Measurements from ENCODE around the gene FGF12. TPM values are rescaled to one million over a fixed set of nuclear protein-coding genes. Genes with fewer than 3 reads are reported as not detected.

FGF12 gene
- total RNA-seq, 1 experiment from 2014 or later: 0.07 TPM

DNA sequence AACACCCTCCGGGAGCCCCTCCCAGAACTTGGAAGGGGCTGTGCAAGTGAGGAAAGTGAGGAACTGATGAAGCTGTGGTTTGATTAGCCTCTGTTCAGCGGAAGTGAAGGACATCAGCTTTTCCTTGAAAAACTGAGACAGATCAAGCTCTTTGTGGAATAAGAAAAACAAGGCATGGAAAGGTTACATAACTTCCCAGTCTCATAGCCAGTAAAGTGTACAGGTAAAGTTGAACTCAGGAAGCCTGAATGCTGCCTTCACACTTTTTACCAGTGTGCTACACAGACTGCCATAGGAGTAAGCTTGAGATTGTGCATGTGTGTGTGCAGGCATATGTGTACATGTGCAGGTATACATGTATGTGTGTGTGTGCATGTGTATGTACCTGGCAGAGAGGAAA lies 293.2 kb downstream of the FGF12 start:
- H3K79me2 ChIP-seq (ENCODE audit: insufficient read depth, low read length): no peaks in the 10 kb centered on the region
- ChIA-PET POLR2A (no interaction called here), RAD21 (ENCODE audit: low non-redundant PET in 1 of 2, low total read pairs in 2 of 2, uncharacterized antibody in 2 of 2, unreplicated experiment in 2 of 2) (no interaction called here), CTCF (interaction anchor here (1.2 to 2.5 kb wide), 2 partner anchors 10 to 11 kb away, joined by 5 to 9 read pairs; no protein-coding TSS in a partner anchor)
- no peak overlapping the region for H3K4me3 ChIP-seq (replicated peaks in 1 of 2; ENCODE audit: low read depth in 1 of 2, low read length in 2 of 2)
- H3K4me1 ChIP-seq (ENCODE audit: control insufficient read depth in 1 of 2, insufficient read depth in 2 of 2, low read length in 2 of 2): no peaks in the 10 kb centered on the region
- no peak overlapping the region for H3K27ac ChIP-seq (ENCODE audit: low read depth, low read length)
- no peak overlapping the region for H3K9ac ChIP-seq (ENCODE audit: low read length)
- intact Hi-C loops (cut with micrococcal nuclease): no loop called here
- ATAC-seq: no peak
- peaks cover 56% of the 10 kb centered on the region for H3K27me3 ChIP-seq (ENCODE audit: insufficient read depth, low read length)
- no peaks in the 10 kb centered on the region for H3K9me2 ChIP-seq (ENCODE audit: insufficient read depth)
- TF ChIP-seq ZNF274 (IDR thresholded peaks at IDR 0.05; ENCODE audit: low read depth, low read length) (no peak), ZFX (IDR thresholded peaks at IDR 0.05) (no peak), EGR1 (IDR thresholded peaks at IDR 0.05; ENCODE audit: low read depth) (no peak), CEBPB (IDR thresholded peaks at IDR 0.05; ENCODE audit: low read depth) (no peak), POLR2AphosphoS5 (IDR thresholded peaks at IDR 0.05; ENCODE audit: low read depth, low read length) (no peak), RAD21 (IDR thresholded peaks at IDR 0.05; ENCODE audit: low read depth) (no peak), SP1 (IDR thresholded peaks at IDR 0.05; ENCODE audit: low read depth) (no peak), FOSL1 (IDR thresholded peaks at IDR 0.05; ENCODE audit: low read depth) (no peak), EZH2 (IDR thresholded peaks at IDR 0.05) (no peak), YY1 (IDR thresholded peaks at IDR 0.05; ENCODE audit: extremely low read depth, insufficient replicate concordance, low read depth, low read length) (no peak), ELF1 (IDR thresholded peaks at IDR 0.05; ENCODE audit: borderline replicate concordance, low read depth) (no peak), SIN3A (IDR thresholded peaks at IDR 0.05; ENCODE audit: low read depth) (no peak), TCF7L2 (IDR thresholded peaks at IDR 0.05; ENCODE audit: borderline replicate concordance, extremely low read depth, insufficient read depth, insufficient read length) (no peak), EZH2phosphoT487 (IDR thresholded peaks at IDR 0.05; ENCODE audit: borderline replicate concordance) (no peak)
- TF ChIP-seq, protein P1, sequence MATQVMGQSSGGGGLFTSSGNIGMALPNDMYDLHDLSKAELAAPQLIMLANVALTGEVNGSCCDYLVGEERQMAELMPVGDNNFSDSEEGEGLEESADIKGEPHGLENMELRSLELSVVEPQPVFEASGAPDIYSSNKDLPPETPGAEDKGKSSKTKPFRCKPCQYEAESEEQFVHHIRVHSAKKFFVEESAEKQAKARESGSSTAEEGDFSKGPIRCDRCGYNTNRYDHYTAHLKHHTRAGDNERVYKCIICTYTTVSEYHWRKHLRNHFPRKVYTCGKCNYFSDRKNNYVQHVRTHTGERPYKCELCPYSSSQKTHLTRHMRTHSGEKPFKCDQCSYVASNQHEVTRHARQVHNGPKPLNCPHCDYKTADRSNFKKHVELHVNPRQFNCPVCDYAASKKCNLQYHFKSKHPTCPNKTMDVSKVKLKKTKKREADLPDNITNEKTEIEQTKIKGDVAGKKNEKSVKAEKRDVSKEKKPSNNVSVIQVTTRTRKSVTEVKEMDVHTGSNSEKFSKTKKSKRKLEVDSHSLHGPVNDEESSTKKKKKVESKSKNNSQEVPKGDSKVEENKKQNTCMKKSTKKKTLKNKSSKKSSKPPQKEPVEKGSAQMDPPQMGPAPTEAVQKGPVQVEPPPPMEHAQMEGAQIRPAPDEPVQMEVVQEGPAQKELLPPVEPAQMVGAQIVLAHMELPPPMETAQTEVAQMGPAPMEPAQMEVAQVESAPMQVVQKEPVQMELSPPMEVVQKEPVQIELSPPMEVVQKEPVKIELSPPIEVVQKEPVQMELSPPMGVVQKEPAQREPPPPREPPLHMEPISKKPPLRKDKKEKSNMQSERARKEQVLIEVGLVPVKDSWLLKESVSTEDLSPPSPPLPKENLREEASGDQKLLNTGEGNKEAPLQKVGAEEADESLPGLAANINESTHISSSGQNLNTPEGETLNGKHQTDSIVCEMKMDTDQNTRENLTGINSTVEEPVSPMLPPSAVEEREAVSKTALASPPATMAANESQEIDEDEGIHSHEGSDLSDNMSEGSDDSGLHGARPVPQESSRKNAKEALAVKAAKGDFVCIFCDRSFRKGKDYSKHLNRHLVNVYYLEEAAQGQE (IDR thresholded peaks at IDR 0.05; ENCODE audit: low read depth): no peak
- TF ChIP-seq, protein P2, sequence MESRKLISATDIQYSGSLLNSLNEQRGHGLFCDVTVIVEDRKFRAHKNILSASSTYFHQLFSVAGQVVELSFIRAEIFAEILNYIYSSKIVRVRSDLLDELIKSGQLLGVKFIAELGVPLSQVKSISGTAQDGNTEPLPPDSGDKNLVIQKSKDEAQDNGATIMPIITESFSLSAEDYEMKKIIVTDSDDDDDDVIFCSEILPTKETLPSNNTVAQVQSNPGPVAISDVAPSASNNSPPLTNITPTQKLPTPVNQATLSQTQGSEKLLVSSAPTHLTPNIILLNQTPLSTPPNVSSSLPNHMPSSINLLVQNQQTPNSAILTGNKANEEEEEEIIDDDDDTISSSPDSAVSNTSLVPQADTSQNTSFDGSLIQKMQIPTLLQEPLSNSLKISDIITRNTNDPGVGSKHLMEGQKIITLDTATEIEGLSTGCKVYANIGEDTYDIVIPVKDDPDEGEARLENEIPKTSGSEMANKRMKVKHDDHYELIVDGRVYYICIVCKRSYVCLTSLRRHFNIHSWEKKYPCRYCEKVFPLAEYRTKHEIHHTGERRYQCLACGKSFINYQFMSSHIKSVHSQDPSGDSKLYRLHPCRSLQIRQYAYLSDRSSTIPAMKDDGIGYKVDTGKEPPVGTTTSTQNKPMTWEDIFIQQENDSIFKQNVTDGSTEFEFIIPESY (IDR thresholded peaks at IDR 0.05; ENCODE audit: extremely low read depth, insufficient replicate concordance, low read length): no peak
- TF ChIP-seq, protein P3, sequence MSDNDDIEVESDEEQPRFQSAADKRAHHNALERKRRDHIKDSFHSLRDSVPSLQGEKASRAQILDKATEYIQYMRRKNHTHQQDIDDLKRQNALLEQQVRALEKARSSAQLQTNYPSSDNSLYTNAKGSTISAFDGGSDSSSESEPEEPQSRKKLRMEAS (IDR thresholded peaks at IDR 0.05): no peak
- TF ChIP-seq, protein P4, sequence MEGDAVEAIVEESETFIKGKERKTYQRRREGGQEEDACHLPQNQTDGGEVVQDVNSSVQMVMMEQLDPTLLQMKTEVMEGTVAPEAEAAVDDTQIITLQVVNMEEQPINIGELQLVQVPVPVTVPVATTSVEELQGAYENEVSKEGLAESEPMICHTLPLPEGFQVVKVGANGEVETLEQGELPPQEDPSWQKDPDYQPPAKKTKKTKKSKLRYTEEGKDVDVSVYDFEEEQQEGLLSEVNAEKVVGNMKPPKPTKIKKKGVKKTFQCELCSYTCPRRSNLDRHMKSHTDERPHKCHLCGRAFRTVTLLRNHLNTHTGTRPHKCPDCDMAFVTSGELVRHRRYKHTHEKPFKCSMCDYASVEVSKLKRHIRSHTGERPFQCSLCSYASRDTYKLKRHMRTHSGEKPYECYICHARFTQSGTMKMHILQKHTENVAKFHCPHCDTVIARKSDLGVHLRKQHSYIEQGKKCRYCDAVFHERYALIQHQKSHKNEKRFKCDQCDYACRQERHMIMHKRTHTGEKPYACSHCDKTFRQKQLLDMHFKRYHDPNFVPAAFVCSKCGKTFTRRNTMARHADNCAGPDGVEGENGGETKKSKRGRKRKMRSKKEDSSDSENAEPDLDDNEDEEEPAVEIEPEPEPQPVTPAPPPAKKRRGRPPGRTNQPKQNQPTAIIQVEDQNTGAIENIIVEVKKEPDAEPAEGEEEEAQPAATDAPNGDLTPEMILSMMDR (IDR thresholded peaks at IDR 0.05 in 2 of 3, conservative IDR thresholded peaks at IDR 0.05 in 1 of 3; ENCODE audit: borderline replicate concordance in 1 of 3, insufficient read depth in 1 of 3, low read depth in 2 of 3, low read length in 2 of 3): no peak
- DNase-seq (ENCODE audit: low read depth, low spot score): no peak
- H2AFZ ChIP-seq (ENCODE audit: low read depth, low read length, poor library complexity, severe bottlenecking): no peak overlapping the region
- H3K36me3 ChIP-seq (ENCODE audit: control insufficient read depth in 1 of 2, insufficient read depth in 2 of 2, low read length in 2 of 2): no peaks in the 10 kb centered on the region
- no TSS peak for BruUV-seq (replicated peaks)
- H4K20me1 ChIP-seq (ENCODE audit: insufficient read depth): no peaks in the 10 kb centered on the region
- H3K4me2 ChIP-seq (ENCODE audit: low read length): no peak overlapping the region
- no peaks in the 10 kb centered on the region for H3K9me3 ChIP-seq (ENCODE audit: control insufficient read depth in 1 of 2, insufficient read depth in 1 of 2, low read depth in 1 of 2, low read length in 2 of 2)
